Kidney epithelial cell (primary cell): ENCODE results near the gene SPDYE2B. TPM values are rescaled to one million over a fixed set of nuclear protein-coding genes. Genes with fewer than 3 reads are reported as not detected.
"Not testable (repeated sequence)": the region's sequence is repeated elsewhere in the genome, so short reads cannot be mapped to it uniquely, and the experiment has no call there.

ENCODE experiments used
- DNase-seq: peaks from one replicate; pipeline ENCODE4 v3.0.0-alpha.2; 2010; ENCODE audit warnings: low read depth
- H3K27me3 ChIP-seq: 2 replicates; pipeline ENCODE4 v1.6.0; 2011; ENCODE audit warnings: low read length; ENCODE audit not compliant: control insufficient read depth, insufficient read depth
- H3K36me3 ChIP-seq: 2 replicates; pipeline ENCODE4 v1.5.1; 2011; ENCODE audit warnings: low read length; ENCODE audit not compliant: control insufficient read depth, insufficient read depth
- H3K4me3 ChIP-seq: 2 replicates; pipeline ENCODE4 v1.5.1; 2011; ENCODE audit warnings: low read depth, mild to moderate bottlenecking, control low read depth, low read length
- total RNA-seq: library from RNA; depleted of rRNA; stranded (reverse); fragments of >200 nt; gene quantifications from 2 replicates; pipeline ENCODE4 v1.2.3, GENCODE V29; 2015

SPDYE2B gene, protein sequence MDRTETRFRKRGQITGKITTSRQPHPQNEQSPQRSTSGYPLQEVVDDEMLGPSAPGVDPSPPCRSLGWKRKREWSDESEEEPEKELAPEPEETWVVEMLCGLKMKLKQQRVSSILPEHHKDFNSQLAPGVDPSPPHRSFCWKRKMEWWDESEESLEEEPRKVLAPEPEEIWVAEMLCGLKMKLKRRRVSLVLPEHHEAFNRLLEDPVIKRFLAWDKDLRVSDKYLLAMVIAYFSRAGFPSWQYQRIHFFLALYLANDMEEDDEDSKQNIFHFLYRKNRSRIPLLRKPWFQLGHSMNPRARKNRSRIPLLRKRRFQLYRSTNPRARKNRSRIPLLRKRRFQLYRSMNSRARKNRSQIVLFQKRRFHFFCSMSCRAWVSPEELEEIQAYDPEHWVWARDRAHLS
- not detected in 2 replicates for total RNA-seq

- not testable (repeated sequence) for H3K27me3 ChIP-seq, H3K4me3 ChIP-seq, DNase-seq, H3K36me3 ChIP-seq
These were observed at the start of gene SPDYE2B for GRCh38 chr7:102649924-102650323. TSS of gene SPDYE2B (plus strand) at chr7:102650319. CDS start at chr7:102652349, 2,030 bp downstream.

- H3K36me3 ChIP-seq, DNase-seq, H3K4me3 ChIP-seq: not testable (repeated sequence)
These were observed 47.8 kb upstream of the SPDYE2B start for GRCh38 chr7:102602317-102602716.

GRCh38 chr7:102604431-102605145, 45.5 kb upstream of the SPDYE2B start:
- H3K27me3 ChIP-seq, DNase-seq, H3K36me3 ChIP-seq, H3K4me3 ChIP-seq: not testable (repeated sequence)

More at GRCh38 chr7:102602317-102602716, 47.8 kb upstream of the SPDYE2B start:
- H3K27me3 ChIP-seq = not testable (repeated sequence)

DNA sequence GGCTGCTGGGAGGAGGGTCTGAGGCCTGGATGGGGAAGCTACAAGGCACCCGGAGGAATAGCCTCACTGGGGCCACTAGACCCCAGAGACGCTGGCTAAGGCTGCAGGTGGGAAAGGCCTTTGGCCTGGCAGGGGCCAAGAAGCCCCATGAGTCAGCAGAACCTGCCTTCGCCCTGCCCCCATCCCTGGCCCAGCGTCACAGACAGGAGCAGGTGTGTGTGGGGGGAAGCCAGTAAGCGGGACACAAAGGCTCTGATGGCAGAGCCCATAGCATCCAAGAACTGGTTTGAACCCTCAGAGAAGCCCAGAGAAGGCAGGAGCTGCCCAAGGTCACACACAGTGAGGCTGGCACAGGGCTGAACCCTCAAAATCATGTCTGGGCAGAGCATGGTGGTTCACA, 43.3 kb upstream of the SPDYE2B start:
- H3K27me3 ChIP-seq, H3K4me3 ChIP-seq, DNase-seq, H3K36me3 ChIP-seq: not testable (repeated sequence)

- not testable (repeated sequence) for H3K4me3 ChIP-seq, H3K36me3 ChIP-seq, DNase-seq, H3K27me3 ChIP-seq
These were observed 40.4 kb upstream of the SPDYE2B start for GRCh38 chr7:102609734-102610133.

- H3K36me3 ChIP-seq, H3K27me3 ChIP-seq, H3K4me3 ChIP-seq, DNase-seq: not testable (repeated sequence)
These were observed 39.7 kb upstream of the SPDYE2B start for GRCh38 chr7:102610441-102610840.

GRCh38 chr7:102611013-102611674, 39.0 kb upstream of the SPDYE2B start:
- not testable (repeated sequence) for DNase-seq, H3K4me3 ChIP-seq, H3K27me3 ChIP-seq, H3K36me3 ChIP-seq

DNA sequence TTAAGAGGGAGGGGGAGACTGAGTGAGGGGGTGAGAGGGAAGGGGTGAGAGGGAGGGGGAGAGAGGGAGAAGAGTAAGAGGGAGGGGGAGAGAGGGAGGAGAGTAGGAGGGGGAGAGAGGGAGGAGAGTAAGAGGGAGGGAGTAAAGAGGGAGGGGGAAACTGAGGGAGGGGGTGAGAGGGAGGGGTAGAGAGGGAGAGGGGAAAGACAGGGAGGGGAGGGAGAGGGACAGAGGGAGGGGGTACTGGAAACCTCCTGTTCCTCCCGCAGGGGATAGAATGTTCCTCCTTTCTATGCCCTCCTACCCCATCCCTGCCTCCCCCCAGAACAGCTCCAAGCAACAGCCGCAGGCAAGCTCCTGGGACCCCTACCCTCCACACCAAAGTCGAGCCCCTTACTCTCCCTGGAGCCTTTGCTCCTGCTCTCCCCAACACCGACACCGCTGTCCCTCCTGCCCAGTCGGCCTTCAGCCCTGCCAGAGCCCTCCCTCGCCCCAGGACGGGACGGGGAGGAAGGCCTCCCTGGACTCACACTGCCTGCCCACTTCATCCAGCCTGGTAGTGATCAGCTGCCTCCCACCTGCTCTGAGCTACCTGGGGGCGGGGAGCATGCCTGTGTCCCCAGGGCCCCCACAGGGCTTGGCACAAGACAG, 38.3 kb upstream of the SPDYE2B start:
- not testable (repeated sequence) for H3K4me3 ChIP-seq, H3K36me3 ChIP-seq, H3K27me3 ChIP-seq, DNase-seq

DNA sequence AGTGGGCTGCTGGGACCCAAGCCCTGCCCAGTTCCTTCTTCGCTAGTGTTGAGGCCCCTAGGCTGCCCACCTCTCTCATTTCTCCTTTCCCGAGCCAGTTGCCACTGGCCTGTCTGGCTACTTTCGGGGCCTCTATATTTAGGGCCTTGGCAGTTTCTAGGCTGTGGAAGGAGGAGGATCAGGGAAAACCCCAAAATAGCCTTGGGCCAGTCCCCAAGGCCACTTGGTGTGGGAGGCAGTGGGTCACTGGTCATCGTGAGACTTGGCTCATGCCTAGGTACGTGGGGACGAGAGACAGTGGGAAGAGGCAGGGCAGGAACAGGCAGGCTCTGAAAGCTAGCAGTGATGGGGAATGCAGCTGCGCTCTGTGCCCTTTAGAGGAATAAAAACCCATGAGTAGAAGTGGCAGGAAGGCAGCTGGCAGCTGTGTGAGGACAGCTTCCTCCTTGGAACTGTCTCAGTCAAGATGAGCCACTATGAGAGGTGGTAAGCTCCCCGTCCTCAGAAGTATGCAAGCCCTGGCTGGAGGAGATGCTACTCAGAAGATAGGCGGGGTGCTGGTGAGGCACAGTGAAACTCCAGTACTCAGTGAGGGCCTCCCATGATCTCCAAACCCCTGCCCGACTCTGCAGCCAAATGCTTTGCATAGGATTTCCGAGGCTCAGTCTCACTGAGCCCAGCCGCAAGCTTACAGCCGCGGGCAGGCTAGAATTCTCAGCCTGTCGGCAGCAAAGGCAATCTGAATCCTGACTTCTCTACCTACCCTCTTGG, 36.4 kb upstream of the SPDYE2B start:
- not testable (repeated sequence) for H3K36me3 ChIP-seq, H3K4me3 ChIP-seq, DNase-seq, H3K27me3 ChIP-seq

GRCh38 chr7:102614346-102614697, 35.8 kb upstream of the SPDYE2B start:
- not testable (repeated sequence) for H3K36me3 ChIP-seq, DNase-seq, H3K27me3 ChIP-seq, H3K4me3 ChIP-seq

DNA sequence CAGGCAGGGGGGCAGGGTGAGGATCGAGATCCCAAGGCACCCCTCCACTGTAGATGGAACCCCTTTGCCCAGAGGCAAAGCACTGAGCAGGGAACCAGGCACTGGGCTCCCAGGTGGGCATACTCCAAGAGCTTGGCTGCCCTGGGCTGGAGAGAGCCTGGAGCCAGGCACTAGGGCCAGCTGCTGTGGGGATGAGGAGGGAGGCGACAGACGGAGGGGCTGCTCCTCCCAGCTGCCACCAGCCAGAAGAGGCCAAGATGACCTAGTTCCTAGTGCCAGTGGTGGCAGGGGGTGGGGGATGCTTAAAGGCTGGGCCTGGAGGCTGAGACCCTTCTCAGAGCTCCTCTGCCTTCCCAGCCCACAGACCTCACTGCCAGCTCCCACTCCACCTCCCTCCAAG, 35.2 kb upstream of the SPDYE2B start:
- DNase-seq, H3K4me3 ChIP-seq, H3K36me3 ChIP-seq, H3K27me3 ChIP-seq: not testable (repeated sequence)

DNA sequence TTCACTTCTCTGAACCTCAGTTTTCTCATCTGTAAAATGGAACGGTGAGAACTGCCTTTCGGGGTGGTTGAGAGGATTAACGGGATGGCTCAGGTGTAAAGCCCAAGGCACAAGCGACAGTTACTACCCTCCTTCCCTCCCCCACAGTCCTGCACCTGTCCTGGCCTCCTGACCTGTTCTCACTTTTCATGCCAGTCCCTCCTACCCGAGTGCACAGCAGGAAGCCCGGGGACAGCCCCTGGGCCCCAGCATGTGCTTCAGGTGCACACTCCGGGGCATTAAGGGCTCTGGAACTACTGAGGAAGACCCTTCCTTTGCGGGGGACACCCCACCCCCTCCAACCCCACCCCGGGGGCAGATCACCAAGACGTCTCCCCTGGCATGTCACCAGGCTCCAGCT, 34.2 kb upstream of the SPDYE2B start:
- DNase-seq, H3K4me3 ChIP-seq, H3K36me3 ChIP-seq, H3K27me3 ChIP-seq: not testable (repeated sequence)

DNA sequence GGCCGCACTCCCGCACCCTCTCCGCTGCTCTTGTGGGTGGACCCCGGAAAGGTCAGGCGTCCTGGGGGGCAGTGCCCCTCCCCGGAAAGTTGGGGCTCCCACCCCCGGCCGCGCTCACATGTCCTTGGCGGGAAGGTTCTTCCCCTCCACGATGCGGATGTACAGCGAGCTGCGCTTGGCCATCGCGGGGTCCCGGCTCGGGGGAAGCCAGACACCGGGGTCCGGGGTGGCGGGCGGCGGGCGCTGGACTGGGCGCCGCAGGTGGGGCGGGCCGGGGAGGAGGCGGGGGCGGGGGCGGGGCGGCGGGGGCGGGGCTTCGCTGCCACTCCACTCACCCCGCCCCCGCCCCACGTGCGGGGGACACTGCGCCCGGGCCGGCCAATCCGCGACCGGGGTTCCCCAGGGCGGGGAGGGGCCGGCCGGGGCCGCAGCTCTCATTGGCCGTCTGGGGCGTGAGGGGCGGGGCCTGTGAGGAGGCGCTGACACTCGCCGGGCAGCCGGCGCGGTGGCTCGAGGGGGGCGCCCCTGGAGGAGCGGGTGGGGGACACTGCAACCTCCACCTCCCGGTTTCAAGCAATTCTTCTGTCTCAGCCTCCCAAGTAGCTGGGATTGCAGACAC, 33.5 kb upstream of the SPDYE2B start, which contains the start of gene RASA4:
TSS of gene RASA4 (minus strand) at position 250 of the 619 bp plus-strand sequence. CDS start at position 183, 67 bp downstream.
- DNase-seq, H3K36me3 ChIP-seq, H3K27me3 ChIP-seq: not testable (repeated sequence)
- H3K4me3 ChIP-seq = peak within 1 kb of the TSS; percentile 34
